WTC11 (cell line): ENCODE measurements around the gene TUG1. TPM values are rescaled to one million over a fixed set of nuclear protein-coding genes. Genes with fewer than 3 reads are reported as not detected.

ENCODE experiments used
- ATAC-seq: fragments of 200-7000 bp; cut with Tn5 transposase; 2 replicates; pipeline ENCODE4 v1.10.0; 2021; ENCODE audit warnings: mild to moderate bottlenecking, moderate library complexity
- CTCF ChIA-PET: fragments of 300-600 bp; sonication (Branson Sonifier 250); formaldehyde crosslinking; loops from one replicate; lab custom pipeline; 2021; ENCODE audit warnings: antibody characterized with exemption; lab: Charles Lee
- POLR2A ChIA-PET: fragments of 350-600 bp; sonication (Branson Sonifier 250); formaldehyde crosslinking; loops from one replicate; lab custom pipeline; 2021; ENCODE audit warnings: antibody characterized with exemption; lab: Charles Lee
- DNase-seq: peaks from one replicate; pipeline ENCODE4 v3.0.0; 2021; ENCODE audit warnings: low spot score
- H3K27ac Mint-ChIP-seq: 2 replicates; pipeline ENCODE4 v1.8.0; 2021; ENCODE audit warnings: mixed read lengths
- H3K27me3 Mint-ChIP-seq: 2 replicates; pipeline ENCODE4 v1.8.0; 2021; ENCODE audit warnings: low read depth, mild to moderate bottlenecking, moderate library complexity, mixed read lengths
- H3K36me3 Mint-ChIP-seq: 2 replicates; pipeline ENCODE4 v1.8.0; 2021; ENCODE audit warnings: mixed read lengths
- H3K4me1 Mint-ChIP-seq: 2 replicates; pipeline ENCODE4 v1.8.0; 2022; ENCODE audit warnings: mixed read lengths
- H3K4me3 Mint-ChIP-seq: 2 replicates; pipeline ENCODE4 v1.8.0; 2021; ENCODE audit warnings: mild to moderate bottlenecking, moderate library complexity, mixed read lengths
- H3K9me3 Mint-ChIP-seq: 2 replicates; pipeline ENCODE4 v1.8.0; 2021; ENCODE audit warnings: mixed read lengths
- CTCF ChIP-seq: fragments of 200-600 bp; IDR thresholded peaks from 2 replicates; pipeline ENCODE4 v1.8.0; 2022; ENCODE audit warnings: antibody characterized with exemption
- E2F1 ChIP-seq: sonication (generic); formaldehyde crosslinking; IDR thresholded peaks from 2 replicates; pipeline ENCODE4 v1.8.0; 2022; ENCODE audit warnings: mild to moderate bottlenecking, missing genetic modification reagents
- E2F4 ChIP-seq: sonication (generic); formaldehyde crosslinking; IDR thresholded peaks from 2 replicates; pipeline ENCODE4 v1.8.1; 2022; ENCODE audit warnings: low read depth, mild to moderate bottlenecking, moderate library complexity, missing genetic modification reagents, borderline replicate concordance
- FOXJ3 ChIP-seq: sonication (generic); formaldehyde crosslinking; IDR thresholded peaks from 2 replicates; pipeline ENCODE4 v1.9.0; 2021; ENCODE audit warnings: missing genetic modification reagents, mild to moderate bottlenecking, borderline replicate concordance
- FOXP4 ChIP-seq: sonication (generic); formaldehyde crosslinking; IDR thresholded peaks from 2 replicates; pipeline ENCODE4 v1.8.0; 2022; ENCODE audit warnings: mild to moderate bottlenecking, missing genetic modification reagents
- GTF2I ChIP-seq: fragments of 250-450 bp; sonication (Bioruptor Pico); conservative IDR thresholded peaks from 2 replicates; pipeline ENCODE4 v1.4.0; 2021; ENCODE audit warnings: mild to moderate bottlenecking
- IRF1 ChIP-seq: sonication (generic); formaldehyde crosslinking; IDR thresholded peaks from 2 replicates; pipeline ENCODE4 v1.8.0; 2023; ENCODE audit warnings: missing genetic modification reagents
- KAT7 ChIP-seq: sonication (generic); formaldehyde crosslinking; IDR thresholded peaks from 2 replicates; pipeline ENCODE4 v1.8.1; 2023; ENCODE audit warnings: missing genetic modification reagents, mild to moderate bottlenecking, borderline replicate concordance
- MAX ChIP-seq: sonication (generic); formaldehyde crosslinking; IDR thresholded peaks from 2 replicates; pipeline ENCODE4 v1.8.0; 2022; ENCODE audit warnings: mild to moderate bottlenecking, missing genetic modification reagents
- NFATC4 ChIP-seq: fragments of 250-450 bp; sonication (Bioruptor Pico); IDR thresholded peaks from 2 replicates; pipeline ENCODE4 v1.9.0; 2021; ENCODE audit warnings: mild to moderate bottlenecking
- SMAD3 ChIP-seq: sonication (generic); formaldehyde crosslinking; IDR thresholded peaks from 2 replicates; pipeline ENCODE4 v1.8.0; 2022; ENCODE audit warnings: missing genetic modification reagents, mild to moderate bottlenecking, borderline replicate concordance
- ZMAT4 ChIP-seq: fragments of 250-450 bp; sonication (Bioruptor Pico); IDR thresholded peaks from 2 replicates; pipeline ENCODE4 v1.9.0; 2021; ENCODE audit warnings: mild to moderate bottlenecking
- ZNF423 ChIP-seq: fragments of 250-450 bp; sonication (Bioruptor Pico); IDR thresholded peaks from 2 replicates; pipeline ENCODE4 v2.1.2; 2022; ENCODE audit warnings: mild to moderate bottlenecking, moderate library complexity
- ZNF425 ChIP-seq: fragments of 250-450 bp; sonication (Bioruptor Pico); conservative IDR thresholded peaks from 2 replicates; pipeline ENCODE4 v1.9.0; 2021; ENCODE audit warnings: mild to moderate bottlenecking
- ZNF512 ChIP-seq: sonication (generic); formaldehyde crosslinking; IDR thresholded peaks from 2 replicates; pipeline ENCODE4 v1.8.1; 2022; ENCODE audit warnings: missing genetic modification reagents, borderline replicate concordance
- ZSCAN18 ChIP-seq: fragments of 250-450 bp; sonication (Bioruptor Pico); IDR thresholded peaks from 2 replicates; pipeline ENCODE4 v2.1.2; 2022; ENCODE audit warnings: mild to moderate bottlenecking, moderate library complexity
- total RNA-seq: library from RNA; stranded (reverse); gene quantifications from 3 replicates; pipeline ENCODE4 v1.2.3, GENCODE V29; 2021

The TUG1 gene
- total RNA-seq, 1 experiment from 2014 or later = 105 TPM

- CTCF ChIA-PET = interaction anchor here (1.1 kb wide), 1 partner anchor 151 kb away, joined by 3 read pairs; the partner anchor contains the start of gene SMTN
- no peak for DNase-seq
- peaks cover 79% of the 10 kb centered on the region for H3K36me3 Mint-ChIP-seq
- no peaks in the 10 kb centered on the region for H3K9me3 Mint-ChIP-seq
- TF ChIP-seq ZNF425 (CRISPR knock-in tag) (no peak), KAT7 (CRISPR knock-in tag) (no peak), ZSCAN18 (no peak), FOXJ3 (CRISPR knock-in tag) (no peak), ZMAT4 (CRISPR knock-in tag) (no peak), E2F4 (no peak), CTCF (no peak), ZNF512 (CRISPR knock-in tag) (no peak), E2F1 (CRISPR knock-in tag) (no peak), NFATC4 (CRISPR knock-in tag) (no peak), FOXP4 (no peak), ZNF423 (CRISPR knock-in tag) (no peak), GTF2I (CRISPR knock-in tag) (no peak), MAX (CRISPR knock-in tag) (no peak), SMAD3 (CRISPR knock-in tag) (no peak), IRF1 (CRISPR knock-in tag) (no peak)
- H3K4me3 Mint-ChIP-seq = no peak overlapping the region
- H3K27ac Mint-ChIP-seq = no peak overlapping the region
- H3K27me3 Mint-ChIP-seq = no peaks in the 10 kb centered on the region
- H3K4me1 Mint-ChIP-seq = no peaks in the 10 kb centered on the region
- ATAC-seq = no peak
- POLR2A ChIA-PET = no interaction called here
Measured at GRCh38 chr22:30930228-30930627, 38.8 kb upstream of the TUG1 start.
